ENCODE results near the gene RARRES2.

GRCh38 chr7:150363872-150364271 lies 22.4 kb upstream of the RARRES2 start:
- TF ChIP-seq TEAD4 (IDR thresholded peaks at IDR 0.05) (no peak), REST (IDR thresholded peaks at IDR 0.05; ENCODE audit: low read depth) (no peak), CEBPB (IDR thresholded peaks at IDR 0.05) (no peak), EP300 (IDR thresholded peaks at IDR 0.05; ENCODE audit: borderline replicate concordance) (no peak), TCF12 (IDR thresholded peaks at IDR 0.05; ENCODE audit: low read depth) (no peak), YY1 (IDR thresholded peaks at IDR 0.05; ENCODE audit: low read depth) (no peak)
- TF ChIP-seq, protein P1, sequence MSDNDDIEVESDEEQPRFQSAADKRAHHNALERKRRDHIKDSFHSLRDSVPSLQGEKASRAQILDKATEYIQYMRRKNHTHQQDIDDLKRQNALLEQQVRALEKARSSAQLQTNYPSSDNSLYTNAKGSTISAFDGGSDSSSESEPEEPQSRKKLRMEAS (IDR thresholded peaks at IDR 0.05) = no peak
- TF ChIP-seq, protein P2, sequence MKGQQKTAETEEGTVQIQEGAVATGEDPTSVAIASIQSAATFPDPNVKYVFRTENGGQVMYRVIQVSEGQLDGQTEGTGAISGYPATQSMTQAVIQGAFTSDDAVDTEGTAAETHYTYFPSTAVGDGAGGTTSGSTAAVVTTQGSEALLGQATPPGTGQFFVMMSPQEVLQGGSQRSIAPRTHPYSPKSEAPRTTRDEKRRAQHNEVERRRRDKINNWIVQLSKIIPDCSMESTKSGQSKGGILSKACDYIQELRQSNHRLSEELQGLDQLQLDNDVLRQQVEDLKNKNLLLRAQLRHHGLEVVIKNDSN (IDR thresholded peaks at IDR 0.05) = no peak

Data from Ishikawa (cell line).